Breast epithelium (tissue), 3 donors: Measurements from ENCODE around the gene BICC1.

Experiments
- POLR2A ChIP-seq: fragments of 450-650 bp; IDR thresholded peaks from one replicate; pipeline ENCODE4 v1.6.1; 2016; ENCODE audit warnings: antibody characterized with exemption, mild to moderate bottlenecking, moderate library complexity
- TF ChIP-seq, protein P1 (sequence below), 3 donors: fragments of 450-650 bp; IDR thresholded peaks; one replicate each; pipeline ENCODE4 v1.5.1; 2016 to 2017; ENCODE audit warnings: antibody characterized with exemption in 3 of 3, mild to moderate bottlenecking in 3 of 3, moderate library complexity in 3 of 3

- TF ChIP-seq, protein P1, sequence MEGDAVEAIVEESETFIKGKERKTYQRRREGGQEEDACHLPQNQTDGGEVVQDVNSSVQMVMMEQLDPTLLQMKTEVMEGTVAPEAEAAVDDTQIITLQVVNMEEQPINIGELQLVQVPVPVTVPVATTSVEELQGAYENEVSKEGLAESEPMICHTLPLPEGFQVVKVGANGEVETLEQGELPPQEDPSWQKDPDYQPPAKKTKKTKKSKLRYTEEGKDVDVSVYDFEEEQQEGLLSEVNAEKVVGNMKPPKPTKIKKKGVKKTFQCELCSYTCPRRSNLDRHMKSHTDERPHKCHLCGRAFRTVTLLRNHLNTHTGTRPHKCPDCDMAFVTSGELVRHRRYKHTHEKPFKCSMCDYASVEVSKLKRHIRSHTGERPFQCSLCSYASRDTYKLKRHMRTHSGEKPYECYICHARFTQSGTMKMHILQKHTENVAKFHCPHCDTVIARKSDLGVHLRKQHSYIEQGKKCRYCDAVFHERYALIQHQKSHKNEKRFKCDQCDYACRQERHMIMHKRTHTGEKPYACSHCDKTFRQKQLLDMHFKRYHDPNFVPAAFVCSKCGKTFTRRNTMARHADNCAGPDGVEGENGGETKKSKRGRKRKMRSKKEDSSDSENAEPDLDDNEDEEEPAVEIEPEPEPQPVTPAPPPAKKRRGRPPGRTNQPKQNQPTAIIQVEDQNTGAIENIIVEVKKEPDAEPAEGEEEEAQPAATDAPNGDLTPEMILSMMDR (IDR thresholded peaks at IDR 0.05), result no peak
- TF ChIP-seq POLR2A, result no peak
Observed at GRCh38 chr10:58570307-58570723, 57.6 kb downstream of the BICC1 start.
